HL-60 (cell line): ENCODE data around the gene KIAA1217.

ENCODE experiments used
- POLR2AphosphoS5 ChIP-seq: IDR thresholded peaks from 2 replicates; pipeline ENCODE4 v1.6.1; 2012; ENCODE audit warnings: low read depth
- TF ChIP-seq, protein P1 (sequence below): IDR thresholded peaks from one replicate; pipeline ENCODE4 v1.5.1; 2011; ENCODE audit warnings: low read length, control low read depth, inconsistent platforms; ENCODE audit not compliant: insufficient read depth

DNA sequence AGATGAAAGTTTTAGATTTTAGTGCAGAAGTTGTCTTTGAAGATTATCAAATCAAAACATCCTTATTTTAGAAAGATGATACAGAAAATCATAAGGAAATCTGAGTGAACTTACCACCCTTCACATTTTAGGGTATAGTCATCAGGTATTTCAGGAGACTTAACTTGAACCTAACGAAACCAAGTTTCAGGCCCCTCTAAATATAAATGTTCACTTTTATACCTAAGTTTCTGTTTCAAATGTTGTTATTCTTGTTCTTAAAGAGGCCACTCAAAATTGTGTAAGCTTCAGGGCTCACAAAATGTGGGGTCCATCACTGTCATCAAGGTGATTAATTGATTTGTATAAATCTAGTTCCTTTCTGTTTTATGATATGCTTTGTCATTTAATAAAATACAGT is 216.2 kb downstream of the KIAA1217 start:
- no peak for TF ChIP-seq POLR2AphosphoS5
- TF ChIP-seq, protein P1, sequence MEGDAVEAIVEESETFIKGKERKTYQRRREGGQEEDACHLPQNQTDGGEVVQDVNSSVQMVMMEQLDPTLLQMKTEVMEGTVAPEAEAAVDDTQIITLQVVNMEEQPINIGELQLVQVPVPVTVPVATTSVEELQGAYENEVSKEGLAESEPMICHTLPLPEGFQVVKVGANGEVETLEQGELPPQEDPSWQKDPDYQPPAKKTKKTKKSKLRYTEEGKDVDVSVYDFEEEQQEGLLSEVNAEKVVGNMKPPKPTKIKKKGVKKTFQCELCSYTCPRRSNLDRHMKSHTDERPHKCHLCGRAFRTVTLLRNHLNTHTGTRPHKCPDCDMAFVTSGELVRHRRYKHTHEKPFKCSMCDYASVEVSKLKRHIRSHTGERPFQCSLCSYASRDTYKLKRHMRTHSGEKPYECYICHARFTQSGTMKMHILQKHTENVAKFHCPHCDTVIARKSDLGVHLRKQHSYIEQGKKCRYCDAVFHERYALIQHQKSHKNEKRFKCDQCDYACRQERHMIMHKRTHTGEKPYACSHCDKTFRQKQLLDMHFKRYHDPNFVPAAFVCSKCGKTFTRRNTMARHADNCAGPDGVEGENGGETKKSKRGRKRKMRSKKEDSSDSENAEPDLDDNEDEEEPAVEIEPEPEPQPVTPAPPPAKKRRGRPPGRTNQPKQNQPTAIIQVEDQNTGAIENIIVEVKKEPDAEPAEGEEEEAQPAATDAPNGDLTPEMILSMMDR: no peak
